Islet precursor cell (in vitro differentiated cells): ENCODE data around the gene EBF3.

ENCODE experiments used
- DNase-seq: peaks from one replicate; pipeline ENCODE4 v3.0.0-alpha.2; 2018

EBF3 gene

GRCh38 chr10:129963641-129964501 lies at the start of gene EBF3:
Gene EBF3, minus strand, starts transcription at chr10:129964274. Its CDS starts 506 bp downstream, at chr10:129963768.
- DNase-seq = peak; percentile 88

- DNase-seq = no peak
Measured at GRCh38 chr10:130013335-130014262, 49.5 kb upstream of the EBF3 start.

GRCh38 chr10:130012129-130012528 lies 48.1 kb upstream of the EBF3 start:
- no peak for DNase-seq

GRCh38 chr10:130010653-130011052 lies 46.6 kb upstream of the EBF3 start:
- DNase-seq = no peak

GRCh38 chr10:130009228-130009627 lies 45.2 kb upstream of the EBF3 start:
- no peak for DNase-seq

GRCh38 chr10:130003787-130004613 lies 39.9 kb upstream of the EBF3 start:
- no peak for DNase-seq

GRCh38 chr10:130003166-130003565 lies 39.1 kb upstream of the EBF3 start:
- DNase-seq = no peak

- DNase-seq = no peak
Measured at GRCh38 chr10:130002606-130003005, 38.5 kb upstream of the EBF3 start.

GRCh38 chr10:130000918-130001317 lies 36.8 kb upstream of the EBF3 start:
- DNase-seq = no peak

GRCh38 chr10:129999140-129999539 lies 35.1 kb upstream of the EBF3 start:
- no peak for DNase-seq

- DNase-seq = peak; percentile 83
Measured at GRCh38 chr10:129993621-129994020, 29.5 kb upstream of the EBF3 start.

- no peak for DNase-seq
Measured at GRCh38 chr10:129992356-129992755, 28.3 kb upstream of the EBF3 start.

- no peak for DNase-seq
Measured at GRCh38 chr10:129982825-129983224, 18.8 kb upstream of the EBF3 start.

GRCh38 chr10:129978980-129979379 lies 14.9 kb upstream of the EBF3 start:
- DNase-seq = no peak

- DNase-seq = no peak
Measured at GRCh38 chr10:129978322-129978721, 14.2 kb upstream of the EBF3 start.

- no peak for DNase-seq
Measured at GRCh38 chr10:129977794-129978193, 13.7 kb upstream of the EBF3 start.

GRCh38 chr10:129973674-129974059 lies 9.6 kb upstream of the EBF3 start:
- DNase-seq = no peak

GRCh38 chr10:129972966-129973673 lies 9.0 kb upstream of the EBF3 start:
- DNase-seq = no peak

GRCh38 chr10:129972145-129972965 lies 8.3 kb upstream of the EBF3 start:
- DNase-seq = peak; percentile 76

GRCh38 chr10:129971381-129972144 lies 7.5 kb upstream of the EBF3 start:
- DNase-seq = no peak
